ENCODE measurements around the gene UBR2.

Gene UBR2

GRCh38 chr6:42522036-42522435 lies 41.8 kb upstream of the UBR2 start:
- Histone ChIP-seq H3K27ac (ENCODE audit: low read length, poor library complexity, severe bottlenecking) (no peak overlapping the region), H3K27me3 (ENCODE audit: control insufficient read depth in 1 of 2, insufficient read depth in 1 of 2, low read length in 2 of 2) (no peaks in the 10 kb centered on the region), H3K23ac (ENCODE audit: low read length in 2 of 2) (no peak overlapping the region), H2AFZ (ENCODE audit: low read depth, low read length) (no peak overlapping the region), H3K18ac (ENCODE audit: low read depth in 1 of 2, low read length in 2 of 2) (no peak overlapping the region), H2AK5ac (ENCODE audit: low read length, severe bottlenecking) (no peak overlapping the region), H3K4me1 (ENCODE audit: control insufficient read depth, insufficient read depth, low read depth, low read length) (peaks cover 4% of the 10 kb centered on the region), H3K4ac (ENCODE audit: low read depth in 1 of 2, low read length in 2 of 2) (no peak overlapping the region), H3K36me3 (ENCODE audit: control insufficient read depth in 1 of 2, insufficient read depth in 2 of 2, low read depth in 1 of 2, low read length in 2 of 2) (no peaks in the 10 kb centered on the region), H3K9ac (ENCODE audit: low read length) (no peak overlapping the region), H3K79me1 (replicated peaks; ENCODE audit: low read length, poor library complexity, severe bottlenecking) (no peaks in the 10 kb centered on the region), H3K14ac (ENCODE audit: low read length in 2 of 2) (no peak overlapping the region), H2BK12ac (ENCODE audit: low read length in 2 of 2) (no peak overlapping the region), H4K8ac (ENCODE audit: low read length) (no peak overlapping the region), H3K4me2 (ENCODE audit: low read length, poor library complexity, severe bottlenecking) (no peak overlapping the region), H2BK120ac (ENCODE audit: low read depth, low read length) (no peak overlapping the region), H2BK15ac (ENCODE audit: low read depth, poor library complexity, severe bottlenecking) (no peak overlapping the region), H3K4me3 (ENCODE audit: insufficient read depth in 1 of 2, low read depth in 1 of 2, low read length in 2 of 2) (no peak overlapping the region), H2BK5ac (ENCODE audit: low read depth, low read length, poor library complexity, severe bottlenecking) (no peak overlapping the region), H4K91ac (ENCODE audit: low read length) (no peak overlapping the region), H3K9me3 (ENCODE audit: control insufficient read depth, low read length) (peaks cover 6% of the 10 kb centered on the region)
- DNase-seq = no peak
- 100% methylated on average over 1 of the region's 2 CpGs for WGBS

GRCh38 chr6:42522942-42523814 lies 40.7 kb upstream of the UBR2 start:
- Histone ChIP-seq H3K14ac (ENCODE audit: low read length in 2 of 2) (no peak overlapping the region), H3K79me1 (replicated peaks; ENCODE audit: low read length, poor library complexity, severe bottlenecking) (no peaks in the 10 kb centered on the region)

GRCh38 chr6:42525206-42525605 lies 38.6 kb upstream of the UBR2 start:
- no peak overlapping the region for H3K23ac ChIP-seq (ENCODE audit: low read length in 2 of 2)
- no peak for DNase-seq
- H3K9me3 ChIP-seq (ENCODE audit: control insufficient read depth, low read length) = no peaks in the 10 kb centered on the region
- H3K27ac ChIP-seq (ENCODE audit: low read length, poor library complexity, severe bottlenecking) = no peak overlapping the region
- H3K18ac ChIP-seq (ENCODE audit: low read depth in 1 of 2, low read length in 2 of 2) = no peak overlapping the region
- H3K4me1 ChIP-seq (ENCODE audit: control insufficient read depth, insufficient read depth, low read depth, low read length) = peaks cover 4% of the 10 kb centered on the region
- H2BK5ac ChIP-seq (ENCODE audit: low read depth, low read length, poor library complexity, severe bottlenecking) = no peak overlapping the region
- no peaks in the 10 kb centered on the region for H3K36me3 ChIP-seq (ENCODE audit: control insufficient read depth in 1 of 2, insufficient read depth in 2 of 2, low read depth in 1 of 2, low read length in 2 of 2)
- H2AK5ac ChIP-seq (ENCODE audit: low read length, severe bottlenecking) = no peak overlapping the region
- no peaks in the 10 kb centered on the region for H3K79me1 ChIP-seq (replicated peaks; ENCODE audit: low read length, poor library complexity, severe bottlenecking)
- H3K4ac ChIP-seq (ENCODE audit: low read depth in 1 of 2, low read length in 2 of 2) = no peak overlapping the region
- H2AFZ ChIP-seq (ENCODE audit: low read depth, low read length) = no peak overlapping the region
- H3K4me3 ChIP-seq (ENCODE audit: insufficient read depth in 1 of 2, low read depth in 1 of 2, low read length in 2 of 2) = no peak overlapping the region
- 95% methylated on average over 4 of the region's 4 CpGs for WGBS
- no peak overlapping the region for H3K9ac ChIP-seq (ENCODE audit: low read length)
- no peak overlapping the region for H4K91ac ChIP-seq (ENCODE audit: low read length)
- no peak overlapping the region for H2BK120ac ChIP-seq (ENCODE audit: low read depth, low read length)
- H3K4me2 ChIP-seq (ENCODE audit: low read length, poor library complexity, severe bottlenecking) = no peak overlapping the region
- no peak overlapping the region for H2BK15ac ChIP-seq (ENCODE audit: low read depth, poor library complexity, severe bottlenecking)
- H3K27me3 ChIP-seq (ENCODE audit: control insufficient read depth in 1 of 2, insufficient read depth in 1 of 2, low read length in 2 of 2) = no peaks in the 10 kb centered on the region
- H3K14ac ChIP-seq (ENCODE audit: low read length in 2 of 2) = no peak overlapping the region
- H2BK12ac ChIP-seq (ENCODE audit: low read length in 2 of 2) = no peak overlapping the region
- H4K8ac ChIP-seq (ENCODE audit: low read length) = no peak overlapping the region

More at GRCh38 chr6:42522942-42523814, 40.7 kb upstream of the UBR2 start:
- H2BK5ac ChIP-seq (ENCODE audit: low read depth, low read length, poor library complexity, severe bottlenecking) = no peak overlapping the region
- DNase-seq = peak; percentile 11
- no peak overlapping the region for H2AFZ ChIP-seq (ENCODE audit: low read depth, low read length)
- H3K36me3 ChIP-seq (ENCODE audit: control insufficient read depth in 1 of 2, insufficient read depth in 2 of 2, low read depth in 1 of 2, low read length in 2 of 2) = no peaks in the 10 kb centered on the region
- no peak overlapping the region for H3K18ac ChIP-seq (ENCODE audit: low read depth in 1 of 2, low read length in 2 of 2)
- peaks cover 6% of the 10 kb centered on the region for H3K9me3 ChIP-seq (ENCODE audit: control insufficient read depth, low read length)
- no peak overlapping the region for H4K91ac ChIP-seq (ENCODE audit: low read length)
- no peak overlapping the region for H2BK12ac ChIP-seq (ENCODE audit: low read length in 2 of 2)
- H3K4ac ChIP-seq (ENCODE audit: low read depth in 1 of 2, low read length in 2 of 2) = no peak overlapping the region
- 82% methylated on average over 4 of the region's 8 CpGs for WGBS
- H3K4me3 ChIP-seq (ENCODE audit: insufficient read depth in 1 of 2, low read depth in 1 of 2, low read length in 2 of 2) = no peak overlapping the region
- H3K27ac ChIP-seq (ENCODE audit: low read length, poor library complexity, severe bottlenecking) = no peak overlapping the region
- H2BK120ac ChIP-seq (ENCODE audit: low read depth, low read length) = no peak overlapping the region
- H3K23ac ChIP-seq (ENCODE audit: low read length in 2 of 2) = no peak overlapping the region
- no peak overlapping the region for H4K8ac ChIP-seq (ENCODE audit: low read length)
- no peak overlapping the region for H3K9ac ChIP-seq (ENCODE audit: low read length)
- no peaks in the 10 kb centered on the region for H3K27me3 ChIP-seq (ENCODE audit: control insufficient read depth in 1 of 2, insufficient read depth in 1 of 2, low read length in 2 of 2)
- no peak overlapping the region for H3K4me2 ChIP-seq (ENCODE audit: low read length, poor library complexity, severe bottlenecking)
- peaks cover 4% of the 10 kb centered on the region for H3K4me1 ChIP-seq (ENCODE audit: control insufficient read depth, insufficient read depth, low read depth, low read length)
- no peak overlapping the region for H2BK15ac ChIP-seq (ENCODE audit: low read depth, poor library complexity, severe bottlenecking)
- no peak overlapping the region for H2AK5ac ChIP-seq (ENCODE audit: low read length, severe bottlenecking)

DNA sequence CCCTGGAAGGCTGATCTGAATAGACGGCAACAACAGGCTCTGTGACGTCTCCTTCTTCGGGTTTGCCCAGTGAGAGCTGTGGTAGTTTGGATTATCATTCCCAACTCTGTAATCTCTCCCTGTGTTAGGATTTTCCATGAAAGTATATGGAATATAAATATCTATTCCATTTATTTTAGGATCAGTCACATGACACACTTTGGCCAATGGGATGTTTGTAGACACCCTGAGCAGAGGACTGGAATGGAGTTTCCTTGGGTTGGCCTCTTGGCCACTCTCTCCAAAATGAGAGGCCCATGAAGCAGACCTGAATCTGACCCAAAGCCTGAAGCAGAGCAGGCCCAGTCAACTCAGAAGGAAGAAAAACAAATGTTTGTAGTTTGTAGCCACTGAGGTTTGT lies 37.2 kb upstream of the UBR2 start:
- H4K8ac ChIP-seq (ENCODE audit: low read length) = no peak overlapping the region
- no peaks in the 10 kb centered on the region for H3K9me3 ChIP-seq (ENCODE audit: control insufficient read depth, low read length)
- no peak overlapping the region for H3K27ac ChIP-seq (ENCODE audit: low read length, poor library complexity, severe bottlenecking)
- H3K27me3 ChIP-seq (ENCODE audit: control insufficient read depth in 1 of 2, insufficient read depth in 1 of 2, low read length in 2 of 2) = no peaks in the 10 kb centered on the region
- H3K4ac ChIP-seq (ENCODE audit: low read depth in 1 of 2, low read length in 2 of 2) = no peak overlapping the region
- H3K4me3 ChIP-seq (ENCODE audit: insufficient read depth in 1 of 2, low read depth in 1 of 2, low read length in 2 of 2) = no peak overlapping the region
- no peak overlapping the region for H3K14ac ChIP-seq (ENCODE audit: low read length in 2 of 2)
- H2BK5ac ChIP-seq (ENCODE audit: low read depth, low read length, poor library complexity, severe bottlenecking) = no peak overlapping the region
- no peak overlapping the region for H2AK5ac ChIP-seq (ENCODE audit: low read length, severe bottlenecking)
- H3K18ac ChIP-seq (ENCODE audit: low read depth in 1 of 2, low read length in 2 of 2) = no peak overlapping the region
- H3K79me1 ChIP-seq (replicated peaks; ENCODE audit: low read length, poor library complexity, severe bottlenecking) = no peaks in the 10 kb centered on the region
- no peak overlapping the region for H4K91ac ChIP-seq (ENCODE audit: low read length)
- WGBS = 100% methylated on average over 1 of the region's 3 CpGs
- peaks cover 2% of the 10 kb centered on the region for H3K4me1 ChIP-seq (ENCODE audit: control insufficient read depth, insufficient read depth, low read depth, low read length)
- no peak overlapping the region for H3K23ac ChIP-seq (ENCODE audit: low read length in 2 of 2)
- no peak overlapping the region for H3K9ac ChIP-seq (ENCODE audit: low read length)
- H3K4me2 ChIP-seq (ENCODE audit: low read length, poor library complexity, severe bottlenecking) = no peak overlapping the region
- H2BK120ac ChIP-seq (ENCODE audit: low read depth, low read length) = no peak overlapping the region
- no peak overlapping the region for H2BK15ac ChIP-seq (ENCODE audit: low read depth, poor library complexity, severe bottlenecking)
- H3K36me3 ChIP-seq (ENCODE audit: control insufficient read depth in 1 of 2, insufficient read depth in 2 of 2, low read depth in 1 of 2, low read length in 2 of 2) = no peaks in the 10 kb centered on the region
- no peak overlapping the region for H2AFZ ChIP-seq (ENCODE audit: low read depth, low read length)
- DNase-seq = no peak
- no peak overlapping the region for H2BK12ac ChIP-seq (ENCODE audit: low read length in 2 of 2)

Data from mesenchymal stem cell (in vitro differentiated cells and primary cell).